Activated T-cell treated with anti-CD3 and anti-CD28 coated beads, Interleukin-2, amount 50 U/mL, for 24 hours (primary cell): Measurements from ENCODE around the gene TMEM132D.

ENCODE experiments used
- DNase-seq: peaks from one replicate; pipeline ENCODE4 v3.0.0-alpha.2; 2020
- H3K27ac Mint-ChIP-seq: 2 replicates; pipeline ENCODE4 v1.8.0; 2020; ENCODE audit warnings: mild to moderate bottlenecking, mixed read lengths
- H3K27me3 Mint-ChIP-seq: 2 replicates; pipeline ENCODE4 v1.8.0; 2020; ENCODE audit warnings: mixed read lengths
- H3K36me3 Mint-ChIP-seq: 2 replicates; pipeline ENCODE4 v1.8.0; 2020; ENCODE audit warnings: low read depth, mixed read lengths
- H3K4me1 Mint-ChIP-seq: 2 replicates; pipeline ENCODE4 v1.8.0; 2020; ENCODE audit warnings: low read depth, mixed read lengths
- H3K4me3 Mint-ChIP-seq: 2 replicates; pipeline ENCODE4 v1.8.0; 2020; ENCODE audit warnings: mild to moderate bottlenecking, moderate library complexity, mixed read lengths
- H3K9me3 Mint-ChIP-seq: 2 replicates; pipeline ENCODE4 v1.8.0; 2020; ENCODE audit warnings: mixed read lengths

TMEM132D gene

GRCh38 chr12:129762436-129762835, 141.4 kb downstream of the TMEM132D start:
- H3K36me3 Mint-ChIP-seq, result no peaks in the 10 kb centered on the region
- H3K27me3 Mint-ChIP-seq, result no peaks in the 10 kb centered on the region
- H3K27ac Mint-ChIP-seq, result no peak overlapping the region
- no peak overlapping the region for H3K4me3 Mint-ChIP-seq
- H3K9me3 Mint-ChIP-seq, result peaks cover 14% of the 10 kb centered on the region
- no peak for DNase-seq
- no peaks in the 10 kb centered on the region for H3K4me1 Mint-ChIP-seq

DNA sequence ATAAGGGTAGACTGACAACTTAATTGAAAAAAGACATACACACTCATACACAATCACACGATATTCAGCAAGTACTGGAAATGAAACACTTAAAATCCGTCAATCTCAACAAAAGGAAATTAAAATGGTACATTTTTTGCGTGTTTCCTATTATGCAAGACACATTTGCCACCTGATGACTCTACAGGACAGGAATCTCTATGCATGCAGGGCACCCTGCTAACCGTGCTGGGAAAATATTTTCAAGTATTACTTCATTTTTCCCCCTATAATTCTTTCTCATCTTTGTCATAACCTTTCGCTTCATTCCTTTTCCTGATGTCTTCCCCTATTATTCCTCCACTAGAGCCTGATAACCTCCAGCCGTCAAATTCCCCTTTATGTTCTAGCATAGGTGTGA, 150.2 kb downstream of the TMEM132D start:
- H3K4me3 Mint-ChIP-seq, result no peak overlapping the region
- no peak for DNase-seq
- no peak overlapping the region for H3K27ac Mint-ChIP-seq
- H3K4me1 Mint-ChIP-seq, result no peaks in the 10 kb centered on the region
- no peaks in the 10 kb centered on the region for H3K36me3 Mint-ChIP-seq
- H3K9me3 Mint-ChIP-seq, result peaks cover 2% of the 10 kb centered on the region
- no peaks in the 10 kb centered on the region for H3K27me3 Mint-ChIP-seq

- H3K4me3 Mint-ChIP-seq, result no peak overlapping the region
Measured at GRCh38 chr12:129750421-129750820, 153.4 kb downstream of the TMEM132D start.

GRCh38 chr12:129746318-129746717, 157.5 kb downstream of the TMEM132D start:
- no peak for DNase-seq

More at GRCh38 chr12:129750421-129750820, 153.4 kb downstream of the TMEM132D start:
- Mint-ChIP-seq H3K27ac (no peak overlapping the region), H3K27me3 (no peaks in the 10 kb centered on the region), H3K36me3 (no peaks in the 10 kb centered on the region), H3K4me1 (no peaks in the 10 kb centered on the region), H3K9me3 (no peaks in the 10 kb centered on the region)
- DNase-seq, result no peak

GRCh38 chr12:129729170-129729569, 174.7 kb downstream of the TMEM132D start:
- H3K36me3 Mint-ChIP-seq, result no peaks in the 10 kb centered on the region
- no peaks in the 10 kb centered on the region for H3K4me1 Mint-ChIP-seq
- no peak overlapping the region for H3K4me3 Mint-ChIP-seq
- peaks cover 16% of the 10 kb centered on the region for H3K9me3 Mint-ChIP-seq
- no peaks in the 10 kb centered on the region for H3K27me3 Mint-ChIP-seq
- DNase-seq, result no peak
- no peak overlapping the region for H3K27ac Mint-ChIP-seq

More at GRCh38 chr12:129746318-129746717, 157.5 kb downstream of the TMEM132D start:
- Mint-ChIP-seq H3K4me1 (no peaks in the 10 kb centered on the region), H3K27me3 (no peaks in the 10 kb centered on the region), H3K36me3 (no peaks in the 10 kb centered on the region), H3K27ac (no peak overlapping the region), H3K4me3 (no peak overlapping the region), H3K9me3 (peaks cover 15% of the 10 kb centered on the region)

DNA sequence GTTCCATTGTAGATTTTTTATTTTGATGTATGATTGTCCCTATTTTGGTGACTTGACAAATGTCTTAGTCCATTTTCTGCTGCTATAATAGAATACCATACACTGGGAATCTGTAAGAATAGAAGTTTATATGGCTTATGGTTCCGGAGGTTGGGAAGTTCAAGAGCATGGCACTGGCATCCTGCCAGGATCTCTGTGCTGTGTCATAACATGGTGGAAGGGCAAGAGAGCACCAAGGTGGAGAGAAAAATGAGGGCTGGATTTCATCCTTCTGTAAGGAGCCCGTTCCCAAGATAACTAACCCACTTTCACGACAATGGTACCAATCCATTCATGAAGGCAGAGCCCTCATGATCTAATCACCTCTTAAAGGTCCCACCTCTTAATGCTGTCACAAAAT, 176.7 kb downstream of the TMEM132D start:
- H3K36me3 Mint-ChIP-seq, result no peaks in the 10 kb centered on the region
- H3K27ac Mint-ChIP-seq, result no peak overlapping the region
- no peak overlapping the region for H3K4me3 Mint-ChIP-seq
- no peaks in the 10 kb centered on the region for H3K27me3 Mint-ChIP-seq
- no peak for DNase-seq
- no peaks in the 10 kb centered on the region for H3K4me1 Mint-ChIP-seq
- H3K9me3 Mint-ChIP-seq, result peaks cover 20% of the 10 kb centered on the region

DNA sequence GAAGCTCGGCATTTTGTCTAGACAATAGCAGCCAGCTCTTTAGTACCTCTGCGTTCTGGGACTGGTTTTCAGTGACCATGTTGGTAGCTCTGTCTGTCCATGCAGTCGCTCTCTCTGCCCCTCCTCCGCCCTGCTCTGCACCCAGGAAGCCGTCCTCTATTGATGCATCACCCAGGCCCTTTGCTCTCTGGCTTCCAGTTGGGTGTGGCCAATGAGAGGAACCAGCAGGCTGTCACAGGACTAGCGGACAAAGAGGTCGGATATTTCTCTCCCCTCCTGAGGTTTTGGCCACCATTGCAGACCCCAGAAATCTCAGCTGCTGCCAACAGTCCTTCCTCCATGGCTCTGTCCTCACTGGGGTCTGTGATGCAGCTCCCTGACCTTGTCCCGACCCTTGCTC, 180.6 kb downstream of the TMEM132D start:
- no peaks in the 10 kb centered on the region for H3K27me3 Mint-ChIP-seq
- DNase-seq, result no peak
- no peak overlapping the region for H3K4me3 Mint-ChIP-seq
- H3K9me3 Mint-ChIP-seq, result peaks cover 10% of the 10 kb centered on the region
- H3K27ac Mint-ChIP-seq, result no peak overlapping the region
- H3K4me1 Mint-ChIP-seq, result no peaks in the 10 kb centered on the region
- no peaks in the 10 kb centered on the region for H3K36me3 Mint-ChIP-seq

- Mint-ChIP-seq H3K4me1 (no peaks in the 10 kb centered on the region), H3K27me3 (no peaks in the 10 kb centered on the region), H3K36me3 (no peaks in the 10 kb centered on the region), H3K4me3 (no peak overlapping the region), H3K27ac (no peak overlapping the region), H3K9me3 (peaks cover 16% of the 10 kb centered on the region)
- DNase-seq, result no peak
Measured at GRCh38 chr12:129720618-129721017, 183.2 kb downstream of the TMEM132D start.

- Mint-ChIP-seq H3K27ac (no peak overlapping the region), H3K9me3 (peaks cover 16% of the 10 kb centered on the region), H3K27me3 (no peaks in the 10 kb centered on the region), H3K36me3 (no peaks in the 10 kb centered on the region), H3K4me3 (no peak overlapping the region), H3K4me1 (no peaks in the 10 kb centered on the region)
- no peak for DNase-seq
Measured at GRCh38 chr12:129719416-129719815, 184.4 kb downstream of the TMEM132D start.

- DNase-seq, result no peak
- H3K9me3 Mint-ChIP-seq, result peaks cover 8% of the 10 kb centered on the region
- H3K27me3 Mint-ChIP-seq, result no peaks in the 10 kb centered on the region
- H3K36me3 Mint-ChIP-seq, result no peaks in the 10 kb centered on the region
- no peak overlapping the region for H3K27ac Mint-ChIP-seq
- no peaks in the 10 kb centered on the region for H3K4me1 Mint-ChIP-seq
- H3K4me3 Mint-ChIP-seq, result no peak overlapping the region
Measured at GRCh38 chr12:129717438-129717837, 186.4 kb downstream of the TMEM132D start.

- Mint-ChIP-seq H3K27ac (no peak overlapping the region), H3K27me3 (no peaks in the 10 kb centered on the region), H3K4me1 (no peaks in the 10 kb centered on the region), H3K9me3 (peaks cover 11% of the 10 kb centered on the region), H3K4me3 (no peak overlapping the region), H3K36me3 (no peaks in the 10 kb centered on the region)
- DNase-seq, result no peak
Measured at GRCh38 chr12:129716825-129717224, 187.0 kb downstream of the TMEM132D start.

- Mint-ChIP-seq H3K4me1 (no peaks in the 10 kb centered on the region), H3K9me3 (peaks cover 33% of the 10 kb centered on the region), H3K27me3 (no peaks in the 10 kb centered on the region), H3K27ac (no peak overlapping the region), H3K4me3 (no peak overlapping the region), H3K36me3 (no peaks in the 10 kb centered on the region)
- DNase-seq, result no peak
Measured at GRCh38 chr12:129706716-129707115, 197.1 kb downstream of the TMEM132D start.

DNA sequence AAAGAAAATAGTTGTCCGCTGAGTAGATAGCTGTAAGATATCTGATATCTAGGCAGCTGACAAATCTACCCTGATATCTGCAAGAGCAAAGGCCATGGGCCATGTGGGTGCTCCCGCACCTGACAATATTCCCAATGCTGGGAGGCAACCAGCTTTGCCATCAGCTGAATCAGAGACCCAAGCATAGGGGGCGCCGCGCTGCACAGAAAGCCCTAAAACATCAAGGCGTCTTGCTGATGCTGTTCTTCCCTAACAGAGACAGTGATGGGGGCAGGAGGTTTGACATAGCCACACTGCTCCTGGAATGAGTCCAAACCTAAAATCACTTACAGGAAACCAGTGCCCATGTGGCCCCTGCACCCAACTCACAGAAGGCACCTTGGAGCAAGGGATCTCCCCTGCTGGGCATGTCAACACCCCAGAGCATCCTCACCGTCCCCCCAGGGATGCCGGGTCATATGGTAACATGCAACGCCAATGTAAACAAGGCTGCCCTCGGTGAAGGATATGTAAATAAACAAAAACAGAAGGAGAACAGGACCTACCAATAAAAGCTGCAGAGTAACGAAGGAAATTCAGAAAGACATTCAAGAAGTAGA, 199.5 kb downstream of the TMEM132D start:
- H3K9me3 Mint-ChIP-seq, result peaks cover 34% of the 10 kb centered on the region
- no peak overlapping the region for H3K27ac Mint-ChIP-seq
- no peak overlapping the region for H3K4me3 Mint-ChIP-seq
- H3K4me1 Mint-ChIP-seq, result no peaks in the 10 kb centered on the region
- H3K36me3 Mint-ChIP-seq, result no peaks in the 10 kb centered on the region
- DNase-seq, result no peak
- no peaks in the 10 kb centered on the region for H3K27me3 Mint-ChIP-seq

- DNase-seq, result no peak
- H3K4me3 Mint-ChIP-seq, result no peak overlapping the region
- H3K36me3 Mint-ChIP-seq, result no peaks in the 10 kb centered on the region
- peaks cover 30% of the 10 kb centered on the region for H3K9me3 Mint-ChIP-seq
- H3K4me1 Mint-ChIP-seq, result no peaks in the 10 kb centered on the region
- no peaks in the 10 kb centered on the region for H3K27me3 Mint-ChIP-seq
- no peak overlapping the region for H3K27ac Mint-ChIP-seq
Measured at GRCh38 chr12:129701631-129702101, 202.2 kb downstream of the TMEM132D start.

- H3K9me3 Mint-ChIP-seq, result peaks cover 29% of the 10 kb centered on the region
- no peaks in the 10 kb centered on the region for H3K4me1 Mint-ChIP-seq
- no peaks in the 10 kb centered on the region for H3K36me3 Mint-ChIP-seq
- no peak overlapping the region for H3K4me3 Mint-ChIP-seq
- no peak for DNase-seq
- no peaks in the 10 kb centered on the region for H3K27me3 Mint-ChIP-seq
- no peak overlapping the region for H3K27ac Mint-ChIP-seq
Measured at GRCh38 chr12:129700036-129700435, 203.8 kb downstream of the TMEM132D start.

DNA sequence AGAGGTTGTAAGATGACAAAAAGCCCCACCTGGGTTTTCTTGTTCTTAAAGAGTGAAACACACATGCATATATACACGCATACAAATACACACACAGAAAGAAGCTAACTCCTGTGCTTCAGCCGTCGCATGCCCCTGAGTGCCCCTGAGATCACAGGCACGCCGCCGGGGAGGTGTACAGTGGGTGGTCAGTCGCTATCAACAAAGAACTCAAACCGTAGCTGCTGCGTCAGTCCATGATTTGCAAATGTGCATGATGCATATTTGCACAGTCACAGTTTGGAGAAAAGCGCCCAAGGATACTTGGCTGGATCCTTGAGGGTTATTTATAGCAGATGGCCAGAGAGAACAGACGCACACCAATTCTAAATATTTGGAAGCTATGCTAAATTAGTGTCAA, 206.9 kb downstream of the TMEM132D start:
- Mint-ChIP-seq H3K27me3 (no peaks in the 10 kb centered on the region), H3K4me1 (no peaks in the 10 kb centered on the region), H3K9me3 (peaks cover 17% of the 10 kb centered on the region), H3K4me3 (no peak overlapping the region), H3K36me3 (no peaks in the 10 kb centered on the region), H3K27ac (no peak overlapping the region)
- DNase-seq, result no peak
